ENCODE measurements around the gene RFLNA.

- TF ChIP-seq EZH2 (IDR thresholded peaks at IDR 0.05) = no peak
- no peak for TF ChIP-seq CTCF (IDR thresholded peaks at IDR 0.05)
These were observed 7.4 kb downstream of the RFLNA start for GRCh38 chr12:124302241-124302806.
